Fibroblast of lung (primary cell): ENCODE results near the gene PCGF5. TPM values are rescaled to one million over a fixed set of nuclear protein-coding genes. Genes with fewer than 3 reads are reported as not detected.

Experiments used
- DNase-seq, 2 donors: peaks; one replicate each; pipeline versions ENCODE4 v3.0.0 to v3.0.0-alpha.2; 2010; ENCODE audit warnings: low read depth in 2 of 2
- H2AFZ ChIP-seq: 2 replicates; pipeline ENCODE4 v1.5.1; 2012; ENCODE audit warnings: low read length, control low read depth, inconsistent platforms
- H3K27ac ChIP-seq: 2 replicates; pipeline ENCODE4 v1.5.1; 2011; ENCODE audit warnings: low read length, control low read depth; ENCODE audit not compliant: insufficient read depth
- H3K27me3 ChIP-seq: 2 replicates; pipeline ENCODE4 v1.5.1; 2011; ENCODE audit warnings: mild to moderate bottlenecking, low read length; ENCODE audit not compliant: control insufficient read depth, insufficient read depth
- H3K36me3 ChIP-seq: 2 replicates; pipeline ENCODE4 v1.5.1; 2011; ENCODE audit warnings: low read length; ENCODE audit not compliant: control insufficient read depth, insufficient read depth
- H3K4me1 ChIP-seq: 2 replicates; pipeline ENCODE4 v1.5.1; 2011; ENCODE audit warnings: low read length; ENCODE audit not compliant: control insufficient read depth, insufficient read depth; ENCODE audit errors: extremely low read depth
- H3K4me2 ChIP-seq: 2 replicates; pipeline ENCODE4 v1.5.1; 2011; ENCODE audit warnings: low read length, control low read depth; ENCODE audit not compliant: insufficient read depth; ENCODE audit errors: extremely low read depth
- H3K4me3 ChIP-seq, 4 experiments: fragments of 200-600 bp in 1 of 4; sonication (generic) in 1 of 4; replicated peaks in 1 of 4; 2 replicates each; pipeline ENCODE4 v1.5.1; 2011 to 2016; ENCODE audit warnings: low read length in 4 of 4, low read depth in 3 of 4, mild to moderate bottlenecking in 3 of 4, control low read depth in 2 of 4, inconsistent platforms in 1 of 4, mixed read lengths in 1 of 4; ENCODE audit not compliant: insufficient read depth in 1 of 4; ENCODE audit errors: control extremely low read depth in 1 of 4
- H3K79me2 ChIP-seq: 2 replicates; pipeline ENCODE4 v1.5.1; 2012; ENCODE audit warnings: mild to moderate bottlenecking, low read length, inconsistent platforms; ENCODE audit not compliant: control insufficient read depth, insufficient read depth
- H3K9ac ChIP-seq: 2 replicates; pipeline ENCODE4 v1.5.1; 2011; ENCODE audit warnings: mild to moderate bottlenecking, low read length, control low read depth; ENCODE audit not compliant: insufficient read depth
- H3K9me3 ChIP-seq: 2 replicates; pipeline ENCODE4 v1.5.1; 2012; ENCODE audit warnings: low read depth, low read length; ENCODE audit not compliant: control insufficient read depth, insufficient read depth
- H4K20me1 ChIP-seq: 2 replicates; pipeline ENCODE4 v1.5.1; 2011; ENCODE audit warnings: low read length; ENCODE audit not compliant: control insufficient read depth, insufficient read depth; ENCODE audit errors: extremely low read depth
- EZH2 ChIP-seq: IDR thresholded peaks from 2 replicates; pipeline ENCODE4 v1.5.1; 2012; ENCODE audit warnings: low read length, control low read depth, mild to moderate bottlenecking; ENCODE audit errors: missing control alignments
- polyA plus RNA-seq, 2 donors: library from polyadenylated mRNA; depleted of rRNA in 1 of 2; stranded (reverse) in 1 of 2; unstranded in 1 of 2; fragments of >200 nt; gene quantifications; 2 replicates each; pipeline ENCODE4 v1.2.1, GENCODE V29; 2011 to 2012; ENCODE audit warnings: missing spikeins in 1 of 2
- total RNA-seq: library from RNA; depleted of rRNA; stranded (reverse); fragments of >200 nt; gene quantifications from 2 replicates; pipeline ENCODE4 v1.2.1, GENCODE V29; 2014
- TF ChIP-seq, protein P1 (sequence below), 2 donors: IDR thresholded peaks in 1 of 2; conservative IDR thresholded peaks in 1 of 2; 1 replicate in 1 of 2; 2 replicates in 1 of 2; pipeline ENCODE4 v1.5.1; 2011 to 2012; ENCODE audit warnings: low read length in 2 of 2, control low read depth in 1 of 2, inconsistent platforms in 1 of 2, low read depth in 1 of 2, mild to moderate bottlenecking in 1 of 2

PCGF5 gene
- total and polyA plus RNA-seq, 2 donors (not counting 1 experiment from before 2014, with no cell fraction given), result 31.3 to 31.5 TPM

DNA sequence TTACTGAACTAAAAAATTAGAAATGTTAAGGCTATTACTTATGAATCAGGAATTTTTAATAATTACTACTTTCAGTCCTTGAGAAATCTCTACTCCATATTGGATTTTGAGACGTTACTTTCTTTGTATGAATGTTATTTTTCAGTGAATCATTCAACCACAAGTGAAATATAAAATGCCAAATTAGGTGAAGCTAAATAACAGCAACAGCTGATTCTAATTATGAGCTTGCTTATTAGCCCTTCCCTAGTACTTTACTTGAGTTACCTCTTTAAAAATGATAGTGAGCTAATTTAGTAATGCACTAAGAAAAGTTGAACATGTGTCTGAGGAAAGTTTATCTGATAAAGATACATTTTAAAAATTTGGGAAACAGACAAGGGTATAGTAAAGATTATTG, 51.4 kb downstream of the PCGF5 start:
- H3K9ac ChIP-seq, result no peak overlapping the region
- no peaks in the 10 kb centered on the region for H3K9me3 ChIP-seq
- H3K27me3 ChIP-seq, result no peaks in the 10 kb centered on the region
- no peaks in the 10 kb centered on the region for H3K79me2 ChIP-seq
- H2AFZ ChIP-seq, result no peak overlapping the region
- no peak overlapping the region for H3K27ac ChIP-seq
- H3K4me1 ChIP-seq, result peaks cover 3% of the 10 kb centered on the region
- no peak overlapping the region for H3K4me3 ChIP-seq
- peak; percentile 42 to 53 for DNase-seq
- TF ChIP-seq EZH2, result no peak
- TF ChIP-seq, protein P1, sequence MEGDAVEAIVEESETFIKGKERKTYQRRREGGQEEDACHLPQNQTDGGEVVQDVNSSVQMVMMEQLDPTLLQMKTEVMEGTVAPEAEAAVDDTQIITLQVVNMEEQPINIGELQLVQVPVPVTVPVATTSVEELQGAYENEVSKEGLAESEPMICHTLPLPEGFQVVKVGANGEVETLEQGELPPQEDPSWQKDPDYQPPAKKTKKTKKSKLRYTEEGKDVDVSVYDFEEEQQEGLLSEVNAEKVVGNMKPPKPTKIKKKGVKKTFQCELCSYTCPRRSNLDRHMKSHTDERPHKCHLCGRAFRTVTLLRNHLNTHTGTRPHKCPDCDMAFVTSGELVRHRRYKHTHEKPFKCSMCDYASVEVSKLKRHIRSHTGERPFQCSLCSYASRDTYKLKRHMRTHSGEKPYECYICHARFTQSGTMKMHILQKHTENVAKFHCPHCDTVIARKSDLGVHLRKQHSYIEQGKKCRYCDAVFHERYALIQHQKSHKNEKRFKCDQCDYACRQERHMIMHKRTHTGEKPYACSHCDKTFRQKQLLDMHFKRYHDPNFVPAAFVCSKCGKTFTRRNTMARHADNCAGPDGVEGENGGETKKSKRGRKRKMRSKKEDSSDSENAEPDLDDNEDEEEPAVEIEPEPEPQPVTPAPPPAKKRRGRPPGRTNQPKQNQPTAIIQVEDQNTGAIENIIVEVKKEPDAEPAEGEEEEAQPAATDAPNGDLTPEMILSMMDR (conservative IDR thresholded peaks at IDR 0.05 in 1 of 2, IDR thresholded peaks at IDR 0.05 in 1 of 2; ENCODE audit: low read depth in 1 of 2, low read length in 2 of 2), result no peak
- H3K36me3 ChIP-seq, result no peaks in the 10 kb centered on the region
- H3K4me2 ChIP-seq, result no peak overlapping the region
- no peaks in the 10 kb centered on the region for H4K20me1 ChIP-seq

DNA sequence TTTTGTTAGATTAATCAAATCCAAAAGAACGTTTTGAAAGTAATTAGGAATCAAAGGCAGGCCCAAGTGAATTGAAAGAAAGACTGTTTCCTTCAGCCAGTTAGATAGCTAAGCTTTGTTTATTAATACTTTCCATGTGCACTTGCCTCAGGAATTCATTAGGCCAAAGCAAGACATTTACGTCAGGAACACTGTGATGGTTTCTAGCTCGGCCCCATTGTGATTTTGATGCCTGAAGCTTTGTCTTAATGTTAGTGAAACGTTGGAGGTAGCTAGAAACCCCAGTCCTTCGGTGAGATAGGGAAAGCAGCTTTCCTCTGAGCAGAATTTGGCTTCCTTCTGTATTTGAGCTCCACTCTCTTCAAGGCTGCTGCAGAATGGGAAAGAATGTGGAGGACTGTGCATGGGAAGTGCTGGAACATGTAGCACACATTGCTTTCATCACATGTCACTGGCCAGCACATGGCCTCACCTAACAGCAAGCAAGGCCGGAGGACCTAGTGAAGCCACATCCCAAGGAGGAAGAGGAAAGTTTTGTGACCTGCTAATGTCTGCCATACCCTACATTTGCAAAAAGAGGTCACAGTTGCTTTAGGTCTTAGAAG, 64.1 kb downstream of the PCGF5 start:
- Histone ChIP-seq H4K20me1 (no peaks in the 10 kb centered on the region), H3K27ac (no peak overlapping the region), H3K4me1 (no peaks in the 10 kb centered on the region), H3K9ac (no peak overlapping the region), H3K9me3 (no peaks in the 10 kb centered on the region), H3K27me3 (no peaks in the 10 kb centered on the region), H2AFZ (no peak overlapping the region), H3K4me3 (no peak overlapping the region), H3K36me3 (no peaks in the 10 kb centered on the region), H3K79me2 (no peaks in the 10 kb centered on the region), H3K4me2 (no peak overlapping the region)
- peak in 1 of 2 donors; percentile 24 for DNase-seq
- TF ChIP-seq, protein P1 (conservative IDR thresholded peaks at IDR 0.05 in 1 of 2, IDR thresholded peaks at IDR 0.05 in 1 of 2; ENCODE audit: low read depth in 1 of 2, low read length in 2 of 2), result no peak
- TF ChIP-seq EZH2, result no peak

DNA sequence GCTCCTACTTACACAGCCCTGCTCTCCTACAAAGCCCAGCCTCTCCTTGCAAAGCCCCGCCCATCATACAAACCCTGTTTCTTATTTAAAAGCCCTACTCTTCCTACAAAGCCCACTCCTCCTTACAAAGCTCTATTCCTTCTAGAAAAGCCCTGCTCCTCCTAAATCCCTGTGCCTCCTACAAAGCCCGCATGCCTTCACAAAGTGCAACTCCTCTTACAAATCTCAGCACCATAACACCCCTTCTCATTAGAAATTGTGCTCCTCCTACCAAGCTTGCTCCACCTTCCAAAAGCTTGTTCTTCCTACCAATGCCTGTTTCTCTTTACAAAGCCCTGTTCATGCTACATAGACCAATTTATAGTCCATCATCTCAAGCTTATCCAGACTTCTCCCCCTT, 66.1 kb downstream of the PCGF5 start:
- no peaks in the 10 kb centered on the region for H4K20me1 ChIP-seq
- no peaks in the 10 kb centered on the region for H3K27me3 ChIP-seq
- H3K4me3 ChIP-seq, result no peak overlapping the region
- H3K9ac ChIP-seq, result no peak overlapping the region
- no peaks in the 10 kb centered on the region for H3K9me3 ChIP-seq
- no peaks in the 10 kb centered on the region for H3K36me3 ChIP-seq
- no peak for DNase-seq
- no peak overlapping the region for H2AFZ ChIP-seq
- H3K79me2 ChIP-seq, result no peaks in the 10 kb centered on the region
- no peak for TF ChIP-seq EZH2
- TF ChIP-seq, protein P1 (conservative IDR thresholded peaks at IDR 0.05 in 1 of 2, IDR thresholded peaks at IDR 0.05 in 1 of 2; ENCODE audit: low read depth in 1 of 2, low read length in 2 of 2), result no peak
- no peaks in the 10 kb centered on the region for H3K4me1 ChIP-seq
- no peak overlapping the region for H3K27ac ChIP-seq
- no peak overlapping the region for H3K4me2 ChIP-seq
